BJ (cell line): ENCODE data around the gene TANK. TPM values are rescaled to one million over a fixed set of nuclear protein-coding genes. Genes with fewer than 3 reads are reported as not detected.

Source experiments
- CTCF ChIA-PET: fragments of 350-600 bp; formaldehyde crosslinking; extraction: SDS; loops from one replicate; lab custom pipeline; 2021; ENCODE audit warnings: antibody characterized with exemption, inconsistent platforms; lab: Yijun Ruan, JAX
- POLR2A ChIA-PET: fragments of 300-600 bp; sonication (Branson Sonifier 250); formaldehyde crosslinking; extraction: SDS; loops from one replicate; lab custom pipeline; 2021; ENCODE audit warnings: antibody characterized with exemption; lab: Charles Lee
- DNase-seq: peaks from one replicate; pipeline ENCODE4 v3.0.0-alpha.2; 2011; ENCODE audit warnings: low read depth
- H3K27me3 ChIP-seq: 2 replicates; pipeline ENCODE4 v1.6.0; 2011; ENCODE audit warnings: low read length; ENCODE audit not compliant: control insufficient read depth, insufficient read depth
- H3K36me3 ChIP-seq: 2 replicates; pipeline ENCODE4 v1.5.1; 2011; ENCODE audit warnings: low read length; ENCODE audit not compliant: control insufficient read depth, insufficient read depth
- H3K4me3 ChIP-seq: 2 replicates; pipeline ENCODE4 v1.5.1; 2011; ENCODE audit warnings: low read depth, mild to moderate bottlenecking, control low read depth, low read length
- polyA plus RNA-seq: library from polyadenylated mRNA; depleted of rRNA; stranded (reverse); fragments of >200 nt; gene quantifications from 2 replicates; pipeline ENCODE4 v1.2.3, GENCODE V29; 2011
- TF ChIP-seq, protein P1 (sequence below): IDR thresholded peaks from 2 replicates; pipeline ENCODE4 v1.5.1; 2011; ENCODE audit warnings: low read depth, mild to moderate bottlenecking, control low read depth, inconsistent platforms, low read length, moderate library complexity; ENCODE audit not compliant: insufficient read depth

TANK gene
- polyA plus RNA-seq, 1 experiment = 29.8 TPM

- CTCF ChIA-PET = interaction anchor here (1.3 kb wide), 1 partner anchor 32 kb away, joined by 4 read pairs; no protein-coding TSS in a partner anchor
- Histone ChIP-seq H3K36me3 (no peaks in the 10 kb centered on the region), H3K4me3 (no peak overlapping the region), H3K27me3 (no peaks in the 10 kb centered on the region)
- no peak for DNase-seq
- POLR2A ChIA-PET = no interaction called here
- TF ChIP-seq, protein P1, sequence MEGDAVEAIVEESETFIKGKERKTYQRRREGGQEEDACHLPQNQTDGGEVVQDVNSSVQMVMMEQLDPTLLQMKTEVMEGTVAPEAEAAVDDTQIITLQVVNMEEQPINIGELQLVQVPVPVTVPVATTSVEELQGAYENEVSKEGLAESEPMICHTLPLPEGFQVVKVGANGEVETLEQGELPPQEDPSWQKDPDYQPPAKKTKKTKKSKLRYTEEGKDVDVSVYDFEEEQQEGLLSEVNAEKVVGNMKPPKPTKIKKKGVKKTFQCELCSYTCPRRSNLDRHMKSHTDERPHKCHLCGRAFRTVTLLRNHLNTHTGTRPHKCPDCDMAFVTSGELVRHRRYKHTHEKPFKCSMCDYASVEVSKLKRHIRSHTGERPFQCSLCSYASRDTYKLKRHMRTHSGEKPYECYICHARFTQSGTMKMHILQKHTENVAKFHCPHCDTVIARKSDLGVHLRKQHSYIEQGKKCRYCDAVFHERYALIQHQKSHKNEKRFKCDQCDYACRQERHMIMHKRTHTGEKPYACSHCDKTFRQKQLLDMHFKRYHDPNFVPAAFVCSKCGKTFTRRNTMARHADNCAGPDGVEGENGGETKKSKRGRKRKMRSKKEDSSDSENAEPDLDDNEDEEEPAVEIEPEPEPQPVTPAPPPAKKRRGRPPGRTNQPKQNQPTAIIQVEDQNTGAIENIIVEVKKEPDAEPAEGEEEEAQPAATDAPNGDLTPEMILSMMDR = no peak
These were observed 20.9 kb upstream of the TANK start for GRCh38 chr2:161139098-161139987.

- no peaks in the 10 kb centered on the region for H3K27me3 ChIP-seq
- no peaks in the 10 kb centered on the region for H3K36me3 ChIP-seq
- POLR2A ChIA-PET = no interaction called here
- TF ChIP-seq, protein P1 = no peak
- no peak overlapping the region for H3K4me3 ChIP-seq
- CTCF ChIA-PET = no interaction called here
- DNase-seq = no peak
These were observed 19.2 kb upstream of the TANK start for GRCh38 chr2:161141033-161141432.

DNA sequence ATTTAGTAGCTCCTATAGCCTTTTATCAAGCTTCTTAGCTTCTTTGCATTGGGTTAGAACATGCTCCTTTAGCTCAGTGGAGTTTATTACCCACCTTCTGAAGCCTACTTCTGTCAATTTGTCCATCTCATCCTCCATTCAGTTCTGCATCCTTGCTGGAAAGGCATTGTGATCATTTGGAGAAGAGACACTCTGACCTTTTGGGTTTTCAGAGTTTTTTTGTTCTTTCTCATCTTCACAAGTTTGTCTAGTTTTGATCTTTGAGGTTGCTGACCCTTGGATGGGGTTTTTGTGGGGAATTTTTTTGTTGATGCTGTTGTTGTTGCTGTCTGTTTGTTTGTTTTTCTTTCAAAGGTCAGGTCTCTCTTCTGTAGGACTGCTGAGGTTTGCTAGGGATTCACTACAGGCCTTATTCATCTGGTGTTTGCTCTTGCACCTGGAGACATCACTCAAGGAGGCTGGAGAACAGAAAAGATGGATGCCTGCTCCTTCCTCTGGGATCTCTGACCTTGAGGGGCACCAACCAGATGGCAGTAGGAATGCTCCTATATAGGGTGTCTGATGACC lies 13.9 kb upstream of the TANK start:
- no peak for DNase-seq

GRCh38 chr2:161146996-161147395 lies 13.2 kb upstream of the TANK start:
- H3K36me3 ChIP-seq = no peaks in the 10 kb centered on the region
- H3K27me3 ChIP-seq = no peaks in the 10 kb centered on the region
- ChIA-PET CTCF (no interaction called here), POLR2A (no interaction called here)
- no peak overlapping the region for H3K4me3 ChIP-seq
- TF ChIP-seq, protein P1 = no peak
- DNase-seq = no peak

More for the DNA sequence above, 13.9 kb upstream of the TANK start:
- H3K4me3 ChIP-seq = no peak overlapping the region
- TF ChIP-seq, protein P1 = no peak
- no peaks in the 10 kb centered on the region for H3K36me3 ChIP-seq
- ChIA-PET POLR2A (no interaction called here), CTCF (no interaction called here)
- no peaks in the 10 kb centered on the region for H3K27me3 ChIP-seq

GRCh38 chr2:161147856-161148255 lies 12.4 kb upstream of the TANK start:
- Histone ChIP-seq H3K36me3 (no peaks in the 10 kb centered on the region), H3K27me3 (no peaks in the 10 kb centered on the region), H3K4me3 (no peak overlapping the region)
- DNase-seq = no peak
- CTCF ChIA-PET = no interaction called here
- POLR2A ChIA-PET = no interaction called here
- TF ChIP-seq, protein P1 = no peak
